ENCODE results near the gene LDLRAD2.

DNA sequence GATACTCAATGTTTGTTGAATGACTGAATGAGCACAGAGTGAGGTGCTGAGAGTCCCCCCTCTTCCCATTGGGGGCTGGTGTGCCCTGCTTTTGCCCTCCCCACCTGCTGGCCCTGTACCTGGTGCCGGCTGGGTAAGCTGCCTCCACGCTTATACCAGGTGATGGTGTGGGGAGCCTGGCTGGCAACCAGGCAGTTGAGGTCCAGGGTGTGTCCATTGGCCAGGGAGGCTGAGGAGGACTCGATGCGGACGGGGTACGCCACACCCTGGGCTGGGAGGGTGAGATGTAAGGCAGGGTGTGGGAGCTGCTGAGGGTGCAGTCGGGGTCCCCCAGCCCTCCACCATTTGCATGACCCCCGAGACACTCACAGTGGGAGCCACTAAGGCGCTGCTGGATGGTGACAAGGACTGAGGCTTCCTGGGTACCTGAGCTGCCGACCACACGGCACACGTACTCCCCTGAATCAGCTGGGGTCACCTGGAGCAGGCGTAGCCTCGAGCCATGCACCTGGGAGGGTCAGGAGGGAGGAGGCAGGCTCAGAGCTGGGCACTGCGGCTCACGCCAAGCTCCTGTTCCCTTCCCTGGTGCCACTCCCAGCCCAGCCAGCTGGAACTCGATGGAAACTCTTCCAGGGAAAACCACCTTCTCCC is 36.6 kb downstream of the LDLRAD2 start:
- no peak for TF ChIP-seq CTCF (conservative IDR thresholded peaks at IDR 0.05; ENCODE audit: low read depth, low read length)
- TF ChIP-seq EZH2 (IDR thresholded peaks at IDR 0.05; ENCODE audit: low read length, unreplicated experiment) = no peak

Data from PC-3 (cell line).